GM19395 (cell line): Measurements from ENCODE around the gene FTCD.
"Not testable (repeated sequence)": the region's sequence is repeated elsewhere in the genome, so short reads cannot be mapped to it uniquely, and the experiment has no call there.

Experiments
- ATAC-seq: cut with Tn5 transposase; IDR thresholded peaks from one replicate; pipeline ENCODE4 v1.9.1; 2021; ENCODE audit warnings: mild to moderate bottlenecking, moderate library complexity; ENCODE audit not compliant: unreplicated experiment

FTCD gene

GRCh38 chr21:46171996-46172862 lies 16.9 kb upstream of the FTCD start:
- no peak for ATAC-seq

DNA sequence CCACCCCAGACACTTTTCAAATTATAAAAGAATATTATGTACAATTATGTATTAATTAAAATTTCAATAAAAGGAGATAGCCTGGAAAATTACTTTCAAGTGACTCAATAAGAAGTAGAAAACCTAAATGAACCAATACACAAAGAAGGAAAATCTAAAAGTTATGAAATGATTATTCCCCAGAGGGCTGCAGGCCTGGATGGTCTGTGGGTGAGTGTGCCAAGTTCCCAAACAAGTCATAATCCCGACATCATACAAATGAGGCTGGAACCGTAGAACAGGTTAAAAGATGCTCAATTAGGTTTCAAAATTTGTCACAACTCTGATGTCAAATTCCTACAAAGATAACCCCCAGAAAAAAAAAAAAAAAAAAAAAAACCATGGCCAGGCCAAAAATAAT lies 16.2 kb upstream of the FTCD start:
- no peak for ATAC-seq

GRCh38 chr21:46170436-46171193 lies 15.2 kb upstream of the FTCD start:
- ATAC-seq: not testable (repeated sequence)

DNA sequence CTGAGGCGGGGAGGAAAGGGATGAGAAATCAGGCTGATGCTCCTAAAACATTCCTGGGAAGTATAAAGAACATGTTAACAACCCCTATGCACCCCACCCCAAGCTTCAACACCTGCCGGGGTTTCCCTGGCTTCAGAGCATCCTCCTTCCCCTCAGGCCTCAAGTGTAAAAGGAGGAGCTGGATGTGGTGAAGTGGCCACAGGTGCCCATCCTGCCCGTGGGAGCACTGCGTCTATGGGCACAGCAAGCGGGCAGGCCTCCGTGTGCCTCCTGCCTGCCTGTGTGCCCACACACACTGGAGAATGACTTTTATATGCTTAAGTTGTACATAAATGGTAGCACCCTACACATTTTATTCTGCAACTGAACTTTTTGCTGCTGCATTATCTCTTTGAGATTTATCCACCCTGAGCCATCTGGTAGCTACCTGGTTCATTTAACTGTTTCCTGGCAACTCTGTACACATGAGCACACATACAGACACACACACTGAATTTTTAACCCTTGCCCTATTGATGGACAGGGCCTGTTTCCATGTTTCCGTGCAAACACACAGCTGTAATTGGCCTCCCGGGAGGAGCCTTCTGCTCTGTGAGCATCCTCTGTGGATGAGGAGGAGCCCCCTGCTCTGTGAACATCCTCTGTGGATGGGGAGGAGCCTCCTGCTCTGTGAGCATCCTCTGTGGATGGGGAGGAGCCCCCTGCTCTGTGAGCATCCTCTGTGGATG lies 13.4 kb upstream of the FTCD start:
- ATAC-seq: no peak

DNA sequence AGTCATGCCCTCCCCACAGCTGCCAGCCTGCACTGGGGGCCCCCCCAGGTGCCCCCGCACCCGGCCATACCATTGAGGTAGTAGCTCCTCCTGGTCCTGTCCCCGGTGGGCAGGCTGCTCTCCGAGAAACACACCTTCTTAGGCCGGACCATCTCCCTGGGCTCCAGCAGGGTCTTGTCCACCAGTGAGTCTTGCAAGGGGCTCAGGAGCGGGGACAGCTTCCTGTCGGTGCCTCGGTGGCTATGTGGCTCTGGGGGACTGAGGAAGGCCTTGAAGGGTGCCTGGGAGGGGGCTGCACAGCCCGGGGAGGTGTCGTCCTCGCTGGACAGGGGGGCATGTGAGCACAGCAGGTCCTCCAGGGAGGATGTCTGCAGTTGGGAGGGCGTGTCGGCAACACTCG lies 12.9 kb upstream of the FTCD start:
- ATAC-seq: no peak

- ATAC-seq: no peak
These were observed 9.7 kb upstream of the FTCD start for GRCh38 chr21:46165098-46165497.

- no peak for ATAC-seq
These were observed 8.0 kb upstream of the FTCD start for GRCh38 chr21:46163380-46163779.

GRCh38 chr21:46161633-46162592 lies 6.5 kb upstream of the FTCD start:
- no peak for ATAC-seq

- no peak for ATAC-seq
These were observed 5.7 kb upstream of the FTCD start for GRCh38 chr21:46160907-46161632.

DNA sequence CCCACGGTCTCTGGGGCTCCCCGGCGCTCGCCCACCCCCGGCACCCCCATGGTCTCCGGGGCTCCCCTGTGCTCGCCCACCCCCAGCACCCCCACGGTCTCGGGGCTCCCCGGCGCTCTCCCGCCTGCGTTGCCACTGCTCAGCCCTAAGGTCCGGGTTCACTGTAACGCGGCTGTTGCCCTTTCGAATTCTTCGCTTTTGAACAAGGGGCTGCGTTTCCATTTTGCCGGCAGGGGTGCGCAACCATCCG lies 5.2 kb upstream of the FTCD start:
- ATAC-seq: no peak

- no peak for ATAC-seq
These were observed 4.7 kb upstream of the FTCD start for GRCh38 chr21:46159841-46160656.

DNA sequence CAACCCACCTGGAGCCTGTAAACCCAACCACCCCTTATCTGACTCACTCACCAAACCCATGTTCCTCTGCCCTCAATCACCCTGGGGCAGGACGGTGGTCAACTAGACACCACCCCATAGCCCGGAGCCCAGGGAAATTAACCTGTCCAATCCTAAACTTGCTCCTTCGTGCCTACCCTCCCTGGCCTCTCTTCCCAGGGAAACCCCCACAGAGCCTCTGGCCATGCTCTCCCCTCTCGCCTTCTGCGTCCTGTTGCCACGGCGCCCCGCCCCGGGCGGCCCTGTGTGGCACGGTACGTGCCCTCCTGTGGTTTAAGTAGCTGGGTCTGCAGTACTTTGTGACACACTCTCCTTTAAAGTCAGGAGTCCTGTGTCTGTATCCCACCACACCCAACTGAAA lies 4.0 kb upstream of the FTCD start:
- no peak for ATAC-seq

DNA sequence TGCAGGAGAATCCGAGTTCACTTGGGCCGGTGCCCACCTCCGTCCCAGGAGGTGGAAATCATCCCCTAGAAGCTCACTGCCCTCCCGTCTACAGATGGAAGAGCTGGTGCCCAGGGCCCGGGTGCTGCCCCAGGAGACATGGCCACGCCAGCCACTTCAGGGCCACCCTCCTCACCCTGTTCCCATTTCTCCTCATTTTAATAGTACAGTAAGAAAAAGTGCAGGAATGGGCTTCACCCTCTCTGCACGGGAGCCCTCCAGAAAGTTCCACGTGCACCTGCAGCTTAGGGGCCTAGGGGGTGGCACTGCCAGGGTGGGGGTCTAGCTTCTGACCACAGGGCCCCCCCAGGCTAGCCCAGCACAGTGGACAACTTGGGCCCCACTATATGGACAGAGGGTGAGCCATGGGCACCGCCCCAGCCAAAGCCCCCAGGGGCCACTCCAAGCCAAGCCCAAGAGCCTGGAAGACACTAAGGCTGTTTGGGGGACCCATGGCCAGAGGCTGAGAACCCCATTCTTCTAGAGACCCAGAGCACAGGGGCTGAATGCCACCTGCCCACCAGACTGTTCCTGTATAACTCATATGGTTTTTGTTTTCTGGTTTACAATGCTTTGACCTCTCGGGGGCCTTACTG lies 3.4 kb upstream of the FTCD start:
- ATAC-seq: no peak

- ATAC-seq: no peak
These were observed 2.6 kb upstream of the FTCD start for GRCh38 chr21:46157987-46158451.

- ATAC-seq: no peak
These were observed 2.1 kb upstream of the FTCD start for GRCh38 chr21:46157396-46157986.

- ATAC-seq: no peak
These were observed 1.3 kb upstream of the FTCD start for GRCh38 chr21:46156678-46157077.

- no peak for ATAC-seq
These were observed 933 bp upstream of the FTCD start for GRCh38 chr21:46156378-46156645.

GRCh38 chr21:46154955-46155513 lies 345 bp downstream of the FTCD start:
- no peak for ATAC-seq
